Measurements from ENCODE around the gene ASNS. TPM values are rescaled to one million over a fixed set of nuclear protein-coding genes. Genes with fewer than 3 reads are reported as not detected.
A peak's percentile ranks its signal among the peaks of the same experiment; 100 is the strongest.
"Not testable (repeated sequence)": the region's sequence is repeated elsewhere in the genome, so short reads cannot be mapped to it uniquely, and the experiment has no call there.

ASNS gene, protein sequence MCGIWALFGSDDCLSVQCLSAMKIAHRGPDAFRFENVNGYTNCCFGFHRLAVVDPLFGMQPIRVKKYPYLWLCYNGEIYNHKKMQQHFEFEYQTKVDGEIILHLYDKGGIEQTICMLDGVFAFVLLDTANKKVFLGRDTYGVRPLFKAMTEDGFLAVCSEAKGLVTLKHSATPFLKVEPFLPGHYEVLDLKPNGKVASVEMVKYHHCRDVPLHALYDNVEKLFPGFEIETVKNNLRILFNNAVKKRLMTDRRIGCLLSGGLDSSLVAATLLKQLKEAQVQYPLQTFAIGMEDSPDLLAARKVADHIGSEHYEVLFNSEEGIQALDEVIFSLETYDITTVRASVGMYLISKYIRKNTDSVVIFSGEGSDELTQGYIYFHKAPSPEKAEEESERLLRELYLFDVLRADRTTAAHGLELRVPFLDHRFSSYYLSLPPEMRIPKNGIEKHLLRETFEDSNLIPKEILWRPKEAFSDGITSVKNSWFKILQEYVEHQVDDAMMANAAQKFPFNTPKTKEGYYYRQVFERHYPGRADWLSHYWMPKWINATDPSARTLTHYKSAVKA
- 100 to 1,000 TPM; 200 to 214 TPM for total RNA-seq

DNA sequence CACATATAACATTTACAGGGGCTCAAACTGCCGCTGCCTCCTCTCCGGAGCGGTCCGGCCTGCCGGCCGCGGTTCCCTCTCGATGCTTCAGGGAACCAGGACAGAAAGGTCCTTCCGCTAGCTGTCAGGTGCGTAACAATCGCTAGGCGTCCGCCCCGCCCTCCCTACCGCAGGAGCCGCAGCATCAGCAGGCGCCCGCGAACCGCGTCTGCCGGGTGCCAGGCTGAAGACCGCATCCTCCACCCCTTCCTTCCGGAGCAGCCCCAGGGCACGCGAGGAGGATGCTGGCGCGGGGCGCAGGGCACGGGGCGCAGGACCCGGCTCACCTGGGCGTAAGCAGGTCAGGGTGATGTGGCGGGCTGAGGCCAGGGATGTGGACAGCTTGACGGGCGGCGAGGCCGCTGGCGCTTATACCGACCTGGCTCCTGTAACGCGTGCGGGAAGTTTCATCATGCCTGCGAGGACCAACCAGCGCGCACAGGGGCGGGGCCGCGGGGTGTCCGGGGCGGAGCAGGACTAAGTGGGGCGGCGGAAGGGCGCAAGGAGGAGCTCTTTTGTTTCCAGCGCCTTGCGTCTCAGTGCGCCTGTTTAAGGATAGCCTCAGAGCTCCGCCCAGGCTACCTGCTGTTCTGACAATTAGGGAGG, at the start of gene ASNS:
ASNS (minus strand) TSS at position 384 of the 645 bp plus-strand sequence. CDS start 3,252 bp downstream, outside the sequence.
- ChIA-PET POLR2A (interaction anchor here (0.6 to 2.7 kb wide), 3 partner anchors 15 to 755 kb away, joined by 3 to 16 read pairs (median 4); partner anchors contain the start of gene SDHAF3), CTCF (interaction anchor here (1.0 to 1.4 kb wide), 5 partner anchors 16 to 56 kb away, joined by 3 to 5 read pairs (median 3); no protein-coding TSS in a partner anchor)
- peaks cover 1% of the 10 kb centered on the region for H3K9me3 Mint-ChIP-seq
- peaks cover 19% of the 10 kb centered on the region for H3K4me1 Mint-ChIP-seq (ENCODE audit: low read depth)
- H3K36me3 Mint-ChIP-seq, result peaks cover 19% of the 10 kb centered on the region
- DNase-seq, result peak; percentile 96
- H3K27me3 Mint-ChIP-seq, result no peaks in the 10 kb centered on the region
- peak within 1 kb of the TSS; percentile 86 for H3K4me3 Mint-ChIP-seq
- H3K27ac Mint-ChIP-seq, result peak within 1 kb of the TSS; percentile 91
- intact Hi-C loops (cut with micrococcal nuclease), result loop anchor here (1.0 to 10.0 kb wide), 6 partner anchors 55 to 1547 kb away; partner anchors contain the start of genes LMTK2, SDHAF3 and SLC25A13

DNA sequence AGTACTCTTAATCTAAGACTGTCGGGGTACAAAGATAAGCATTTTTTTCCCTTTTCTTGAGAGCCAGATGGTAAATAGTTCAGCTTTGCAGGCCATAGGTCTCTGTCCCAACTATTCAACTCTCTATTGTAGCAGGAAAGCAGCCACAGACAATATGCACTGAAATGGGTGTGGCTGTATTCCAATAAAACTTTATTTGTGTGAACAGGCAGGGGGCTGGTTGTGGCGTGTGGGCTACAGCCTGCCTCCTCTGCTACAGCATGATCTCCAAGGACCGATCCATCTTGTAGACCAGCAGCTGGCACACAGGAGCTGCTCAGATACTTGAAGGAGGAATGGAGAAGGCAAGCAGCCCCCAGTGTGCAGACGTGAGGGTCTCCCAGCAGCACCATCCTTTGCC, 49.0 kb upstream of the ASNS start:
- H3K4me3 Mint-ChIP-seq; POLR2A ChIA-PET; CTCF ChIA-PET; H3K27ac Mint-ChIP-seq; intact Hi-C loops (cut with micrococcal nuclease); DNase-seq; H3K4me1 Mint-ChIP-seq (ENCODE audit: low read depth); H3K27me3 Mint-ChIP-seq; H3K36me3 Mint-ChIP-seq; H3K9me3 Mint-ChIP-seq: not testable (repeated sequence)

DNA sequence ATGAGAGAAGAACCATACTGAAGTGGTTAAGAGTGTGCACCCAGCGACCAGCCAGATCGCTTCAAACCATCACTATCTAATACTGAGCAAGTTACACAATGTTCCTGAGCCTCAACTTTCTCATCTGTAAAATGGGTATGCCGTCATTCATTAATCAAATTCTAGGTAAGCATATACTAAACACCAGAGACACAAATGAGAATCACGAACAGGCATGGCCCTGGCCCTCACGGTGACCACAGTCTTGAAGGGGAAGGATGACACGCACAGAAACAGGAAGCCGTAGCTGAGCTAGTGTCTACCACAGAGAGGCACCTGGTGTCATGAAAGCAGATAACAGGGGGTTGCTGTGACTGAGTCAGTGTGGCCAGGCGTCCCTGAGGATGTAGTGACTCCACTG, 43.1 kb upstream of the ASNS start:
- H3K36me3 Mint-ChIP-seq; CTCF ChIA-PET; H3K9me3 Mint-ChIP-seq; H3K27ac Mint-ChIP-seq; H3K27me3 Mint-ChIP-seq; H3K4me1 Mint-ChIP-seq (ENCODE audit: low read depth); intact Hi-C loops (cut with micrococcal nuclease); POLR2A ChIA-PET; H3K4me3 Mint-ChIP-seq: not testable (repeated sequence)
- peak; percentile 32 for DNase-seq

DNA sequence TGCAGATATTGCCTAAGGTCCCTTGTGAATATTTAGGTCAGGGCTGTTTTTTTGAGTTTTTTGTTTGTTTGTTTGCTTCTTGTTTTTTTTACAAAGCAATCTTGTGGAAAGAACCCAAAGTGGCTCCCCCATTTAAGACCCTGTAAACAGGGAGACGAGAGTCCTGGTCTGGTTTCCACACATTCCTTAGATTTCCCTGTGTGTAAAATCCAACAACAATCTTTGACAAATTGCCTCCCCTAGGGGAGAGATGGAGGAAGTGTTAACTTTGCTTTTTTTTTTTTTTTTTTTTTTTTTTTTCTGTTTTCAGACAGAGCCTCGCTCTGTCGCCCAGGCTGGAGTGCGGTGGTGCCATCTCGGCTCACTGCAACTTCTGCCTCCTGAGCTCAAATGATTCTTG, 40.1 kb upstream of the ASNS start:
- H3K27me3 Mint-ChIP-seq; H3K36me3 Mint-ChIP-seq; intact Hi-C loops (cut with micrococcal nuclease); DNase-seq; H3K4me3 Mint-ChIP-seq; H3K27ac Mint-ChIP-seq; POLR2A ChIA-PET; CTCF ChIA-PET; H3K4me1 Mint-ChIP-seq (ENCODE audit: low read depth); H3K9me3 Mint-ChIP-seq: not testable (repeated sequence)

DNA sequence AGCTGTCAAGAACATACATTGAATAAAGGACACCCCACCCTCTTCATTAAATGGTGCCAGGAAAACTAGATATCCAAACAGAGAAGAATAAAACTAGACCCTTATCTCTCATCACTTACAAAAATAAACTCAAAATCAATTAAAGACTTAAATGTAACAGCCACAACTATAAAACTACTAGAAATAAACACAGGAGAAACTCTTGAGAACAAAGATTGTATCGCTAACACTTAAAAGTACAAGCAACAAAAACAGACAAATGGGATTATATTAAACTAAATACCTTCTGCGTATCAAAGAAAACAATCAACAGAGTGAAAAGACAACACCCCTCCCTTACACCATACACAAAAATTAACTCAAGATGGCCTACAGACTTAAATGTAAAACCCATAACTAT, 24.7 kb upstream of the ASNS start:
- CTCF ChIA-PET; H3K27me3 Mint-ChIP-seq; intact Hi-C loops (cut with micrococcal nuclease); H3K4me3 Mint-ChIP-seq; H3K27ac Mint-ChIP-seq; DNase-seq; H3K4me1 Mint-ChIP-seq (ENCODE audit: low read depth); POLR2A ChIA-PET: not testable (repeated sequence)
- peaks cover 10% of the 10 kb centered on the region for H3K36me3 Mint-ChIP-seq
- H3K9me3 Mint-ChIP-seq, result peaks cover 14% of the 10 kb centered on the region

DNA sequence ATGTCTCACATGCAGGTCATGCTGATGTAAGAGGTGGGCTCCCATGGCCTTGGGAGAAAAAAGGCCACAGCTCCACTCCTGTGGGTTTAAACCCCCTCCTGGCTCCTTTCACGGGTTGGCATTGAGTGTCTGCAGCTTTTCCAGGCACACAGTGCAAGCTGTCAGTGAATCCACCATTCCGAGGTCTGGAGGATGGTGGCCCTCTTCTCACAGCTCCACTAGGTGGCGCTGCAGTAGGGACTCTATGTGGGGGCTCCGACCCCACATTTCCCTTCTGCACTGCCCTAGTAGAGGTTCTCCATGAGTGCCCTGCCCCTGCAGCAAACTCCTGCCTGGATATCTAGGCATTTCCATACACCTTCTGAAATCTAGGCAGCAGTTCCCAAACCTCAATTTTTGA, 19.5 kb upstream of the ASNS start:
- Mint-ChIP-seq H3K9me3 (peaks cover 19% of the 10 kb centered on the region), H3K36me3 (peaks cover 22% of the 10 kb centered on the region)
- DNase-seq; H3K4me3 Mint-ChIP-seq; H3K27me3 Mint-ChIP-seq; POLR2A ChIA-PET; intact Hi-C loops (cut with micrococcal nuclease); H3K4me1 Mint-ChIP-seq (ENCODE audit: low read depth); H3K27ac Mint-ChIP-seq; CTCF ChIA-PET: not testable (repeated sequence)

DNA sequence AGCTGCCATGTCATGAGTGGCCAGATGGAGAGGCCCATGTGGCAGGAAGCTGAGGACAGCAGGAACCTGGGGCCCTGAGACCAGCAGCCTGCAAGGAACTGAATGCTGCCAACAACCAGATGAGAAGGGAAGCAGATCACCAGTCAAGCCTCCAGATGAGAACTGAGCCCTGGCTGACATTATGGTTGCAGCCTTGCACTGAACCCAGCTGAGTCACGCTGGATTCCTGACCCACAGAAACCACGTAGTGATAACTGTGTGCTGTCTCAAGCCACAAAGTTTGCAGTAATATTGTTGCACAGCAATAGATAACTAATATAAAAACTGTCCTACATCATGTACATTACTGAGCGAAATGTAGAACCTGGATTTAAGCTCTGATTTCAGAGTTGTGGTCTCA, 7.3 kb upstream of the ASNS start:
- CTCF ChIA-PET; H3K4me3 Mint-ChIP-seq; H3K36me3 Mint-ChIP-seq; H3K4me1 Mint-ChIP-seq (ENCODE audit: low read depth); H3K9me3 Mint-ChIP-seq; H3K27ac Mint-ChIP-seq; H3K27me3 Mint-ChIP-seq: not testable (repeated sequence)
- POLR2A ChIA-PET, result interaction anchor here (0.6 kb wide), 1 partner anchor 72 kb away, joined by 4 read pairs; no protein-coding TSS in a partner anchor
- intact Hi-C loops (cut with micrococcal nuclease), result loop anchor here (10.0 kb wide), 1 partner anchor 1555 kb away; the partner anchor contains the start of gene SLC25A13
- DNase-seq, result peak; percentile 29

DNA sequence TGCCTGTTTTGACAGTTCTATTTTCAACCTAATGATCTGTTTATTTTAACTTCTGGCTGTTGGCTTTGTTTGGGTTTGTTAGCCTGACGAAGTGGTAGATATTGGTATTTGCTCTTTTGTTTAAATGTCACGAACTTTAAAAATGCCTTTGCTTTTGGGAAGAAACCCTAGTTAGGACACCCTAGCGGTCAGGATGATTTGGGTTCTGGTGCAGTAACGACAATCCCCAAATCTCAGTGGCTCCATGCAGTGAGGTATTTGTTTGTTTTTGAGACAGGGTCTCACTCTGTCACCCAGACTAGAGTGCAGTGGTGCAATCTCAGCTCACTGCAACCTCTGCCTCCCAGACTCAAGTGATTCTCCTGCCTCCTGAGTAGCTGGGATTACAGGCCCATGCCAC, 2.7 kb upstream of the ASNS start:
- H3K36me3 Mint-ChIP-seq, H3K27ac Mint-ChIP-seq, POLR2A ChIA-PET, DNase-seq, CTCF ChIA-PET, H3K27me3 Mint-ChIP-seq, H3K4me3 Mint-ChIP-seq, H3K9me3 Mint-ChIP-seq: not testable (repeated sequence)
- peaks cover 17% of the 10 kb centered on the region for H3K4me1 Mint-ChIP-seq (ENCODE audit: low read depth)
- intact Hi-C loops (cut with micrococcal nuclease), result loop anchor here (5.0 to 10.0 kb wide), 2 partner anchors 52 to 1550 kb away; partner anchors contain the start of gene SLC25A13

DNA sequence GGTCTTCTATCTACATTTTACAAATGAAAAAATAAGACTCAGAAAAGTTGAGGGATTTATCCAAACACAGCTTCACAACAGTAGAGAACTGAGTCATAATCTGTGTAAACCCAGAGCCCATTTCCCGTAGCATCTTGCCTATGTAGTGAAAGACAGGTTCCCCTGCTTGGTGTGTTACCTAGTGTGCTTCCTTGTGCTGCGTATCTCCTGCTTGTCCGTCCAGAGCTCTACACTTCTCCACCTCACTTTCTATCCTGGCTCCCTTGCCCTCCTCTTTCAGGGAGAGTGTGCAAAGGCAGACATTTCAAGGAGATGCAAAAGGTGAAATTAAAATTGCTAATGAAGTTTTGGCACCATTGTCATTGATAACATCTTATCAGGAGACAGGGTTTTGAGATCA, 1.4 kb upstream of the ASNS start:
- Mint-ChIP-seq H3K9me3 (peaks cover 1% of the 10 kb centered on the region), H3K27ac (no peak overlapping the region), H3K4me3 (no peak overlapping the region), H3K36me3 (peaks cover 12% of the 10 kb centered on the region), H3K4me1 (ENCODE audit: low read depth) (peaks cover 19% of the 10 kb centered on the region), H3K27me3 (no peaks in the 10 kb centered on the region)
- DNase-seq, result no peak
- intact Hi-C loops (cut with micrococcal nuclease), result loop anchor here (2.0 to 10.0 kb wide), 4 partner anchors 54 to 1549 kb away; partner anchors contain the start of genes LMTK2 and SLC25A13
- CTCF ChIA-PET, result no interaction called here
- POLR2A ChIA-PET, result interaction anchor here (2.7 kb wide), 1 partner anchor 756 kb away, joined by 16 read pairs; the partner anchor contains the start of gene SDHAF3

DNA sequence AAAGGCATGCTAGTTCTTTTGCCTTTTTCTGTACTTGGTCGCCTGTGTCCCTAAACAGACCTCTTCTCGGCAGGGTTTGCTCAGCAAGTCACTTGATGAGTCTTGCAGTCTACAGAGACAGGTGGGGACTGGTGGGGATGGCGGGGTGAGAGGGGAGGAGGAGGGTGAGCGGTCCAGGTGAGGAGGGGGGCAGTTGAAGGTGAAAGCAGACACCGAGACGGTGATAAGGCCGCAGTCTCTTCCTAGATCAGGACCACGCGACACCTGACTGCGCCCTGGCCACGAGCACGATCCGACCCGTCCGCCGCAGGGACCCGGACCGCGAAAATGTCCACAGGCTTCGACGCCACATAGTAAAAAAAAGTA, 566 bp downstream of the ASNS start:
- peaks cover 19% of the 10 kb centered on the region for H3K4me1 Mint-ChIP-seq (ENCODE audit: low read depth)
- peak overlapping the region; percentile 91 for H3K27ac Mint-ChIP-seq
- CTCF ChIA-PET, result interaction anchor here (1.0 to 1.4 kb wide), 4 partner anchors 16 to 56 kb away, joined by 3 to 5 read pairs (median 4); no protein-coding TSS in a partner anchor
- peak overlapping the region; percentile 86 for H3K4me3 Mint-ChIP-seq
- H3K27me3 Mint-ChIP-seq, result no peaks in the 10 kb centered on the region
- POLR2A ChIA-PET, result interaction anchor here (1.0 to 2.7 kb wide), 2 partner anchors 99 to 754 kb away, joined by 3 to 16 read pairs; partner anchors contain the start of gene SDHAF3
- intact Hi-C loops (cut with micrococcal nuclease), result loop anchor here (1.0 to 10.0 kb wide), 6 partner anchors 56 to 1547 kb away; partner anchors contain the start of genes LMTK2, SDHAF3 and SLC25A13
- H3K9me3 Mint-ChIP-seq, result peaks cover 1% of the 10 kb centered on the region
- peaks cover 23% of the 10 kb centered on the region for H3K36me3 Mint-ChIP-seq
- peak; percentile 63 for DNase-seq

DNA sequence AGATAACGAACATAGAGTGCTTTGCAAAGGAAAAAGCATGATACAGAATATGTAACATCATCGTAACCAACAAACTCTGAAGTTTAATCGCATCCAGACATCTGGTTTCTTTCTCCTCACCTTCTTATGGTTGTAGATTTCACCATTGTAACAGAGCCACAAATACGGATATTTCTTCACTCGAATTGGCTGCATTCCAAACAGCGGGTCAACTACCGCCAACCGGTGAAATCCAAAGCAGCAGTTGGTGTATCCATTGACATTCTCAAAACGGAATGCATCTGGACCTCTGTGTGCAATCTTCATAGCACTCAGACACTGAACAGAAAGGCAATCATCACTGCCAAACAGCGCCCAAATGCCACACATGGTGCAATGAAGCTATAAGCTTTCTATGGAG, 3.4 kb downstream of the ASNS start:
- peaks cover 22% of the 10 kb centered on the region for H3K4me1 Mint-ChIP-seq (ENCODE audit: low read depth)
- H3K27me3 Mint-ChIP-seq, result no peaks in the 10 kb centered on the region
- H3K36me3 Mint-ChIP-seq, result peaks cover 39% of the 10 kb centered on the region
- intact Hi-C loops (cut with micrococcal nuclease), result no loop called here
- H3K9me3 Mint-ChIP-seq, result no peaks in the 10 kb centered on the region
- no peak overlapping the region for H3K27ac Mint-ChIP-seq
- ChIA-PET POLR2A (no interaction called here), CTCF (no interaction called here)
- H3K4me3 Mint-ChIP-seq, result no peak overlapping the region
- DNase-seq, result no peak

DNA sequence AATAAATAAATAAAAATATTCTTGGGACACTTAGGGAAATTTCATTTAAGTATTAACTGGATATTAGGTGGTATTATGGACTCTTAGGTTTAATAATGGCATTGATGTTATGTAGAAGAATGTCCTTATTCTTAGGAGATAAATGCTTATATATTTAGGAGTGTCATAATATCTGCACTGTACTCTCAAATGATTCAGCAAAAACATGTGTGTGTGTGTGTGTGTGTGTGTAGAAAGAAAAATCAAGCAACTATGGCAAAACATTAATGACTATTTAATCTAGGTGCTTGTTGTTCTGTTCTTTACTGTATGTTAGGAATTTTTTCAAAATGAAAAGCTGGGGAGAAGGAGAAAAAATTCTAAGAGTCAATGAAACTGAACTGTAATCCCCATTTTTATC, 3.9 kb downstream of the ASNS start:
- peaks cover 42% of the 10 kb centered on the region for H3K36me3 Mint-ChIP-seq
- POLR2A ChIA-PET, result no interaction called here
- intact Hi-C loops (cut with micrococcal nuclease), result no loop called here
- DNase-seq, result no peak
- peaks cover 19% of the 10 kb centered on the region for H3K4me1 Mint-ChIP-seq (ENCODE audit: low read depth)
- no peaks in the 10 kb centered on the region for H3K9me3 Mint-ChIP-seq
- no peak overlapping the region for H3K27ac Mint-ChIP-seq
- no peaks in the 10 kb centered on the region for H3K27me3 Mint-ChIP-seq
- no peak overlapping the region for H3K4me3 Mint-ChIP-seq
- CTCF ChIA-PET, result no interaction called here
